Brain microvascular endothelial cell (primary cell): ENCODE data around the gene DRC7.

ENCODE experiments used
- DNase-seq: peaks from one replicate; pipeline ENCODE4 v3.0.0-alpha.2; 2020
- H3K27ac ChIP-seq: fragments of 250-450 bp; sonication (Bioruptor Pico); 2 replicates; pipeline ENCODE4 v1.5.1; 2020; ENCODE audit warnings: mild to moderate bottlenecking, moderate library complexity
- H3K27me3 ChIP-seq: fragments of 250-450 bp; sonication (Bioruptor Pico); replicated peaks from 2 replicates; pipeline ENCODE4 v1.5.1; 2020; ENCODE audit warnings: mild to moderate bottlenecking
- H3K36me3 ChIP-seq: fragments of 250-450 bp; sonication (Bioruptor Pico); replicated peaks from 2 replicates; pipeline ENCODE4 v1.5.1; 2020; ENCODE audit warnings: mild to moderate bottlenecking
- H3K4me3 ChIP-seq: 2 replicates; pipeline ENCODE4 v1.5.1; 2011; ENCODE audit warnings: low read depth, mild to moderate bottlenecking, control low read depth, low read length, moderate library complexity
- in situ Hi-C: cut with HindIII; loops from 2 replicates; pipeline ENCODE4 v1.10.0; 2017; ENCODE audit warnings: low sequenced_read_pairs, low pct_ligation_motif_present
- TF ChIP-seq, protein P1 (sequence below): IDR thresholded peaks from 2 replicates; pipeline ENCODE4 v1.5.1; 2011; ENCODE audit warnings: low read depth, mild to moderate bottlenecking, moderate library complexity, low read length, control low read depth, inconsistent platforms; ENCODE audit errors: missing control alignments

The DRC7 gene

DNA sequence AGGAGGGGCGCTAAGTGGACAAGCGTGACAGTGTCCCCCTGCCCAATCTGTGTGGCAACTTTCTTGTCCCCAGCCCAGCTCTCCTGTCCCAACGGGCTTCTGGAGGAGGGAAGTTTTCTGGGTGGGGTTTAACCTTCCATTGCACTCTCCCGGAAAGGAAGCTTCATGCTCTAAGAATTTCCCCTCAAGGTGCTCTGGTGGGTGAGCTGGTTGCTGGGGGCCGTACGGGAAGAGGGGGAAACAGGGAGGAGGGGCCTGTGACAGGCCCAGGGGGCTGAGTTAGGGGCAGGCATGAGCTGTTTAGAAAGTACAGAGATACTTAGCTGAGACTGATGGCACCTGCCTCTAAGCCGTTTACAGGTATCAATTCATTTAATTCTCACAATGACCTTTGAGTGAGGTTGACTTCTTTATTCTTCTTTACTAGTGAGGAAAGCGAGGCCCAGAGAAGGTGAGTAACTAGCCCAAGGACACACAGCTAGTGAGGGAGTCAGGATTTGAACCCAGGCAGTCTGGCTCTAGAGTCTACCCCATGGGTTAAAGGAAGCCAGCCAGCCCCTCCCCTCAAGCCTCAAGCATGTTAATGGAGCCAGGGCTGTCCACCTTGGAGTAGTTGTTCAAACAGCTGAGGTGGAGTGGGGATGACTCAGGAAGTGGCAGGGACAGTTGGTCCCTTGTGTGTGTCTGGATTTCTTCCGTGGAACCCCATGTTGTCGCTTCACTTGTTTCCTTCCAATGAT, 47.3 kb upstream of the DRC7 start:
- Histone ChIP-seq H3K27ac (no peak overlapping the region), H3K36me3 (no peaks in the 10 kb centered on the region), H3K4me3 (no peak overlapping the region), H3K27me3 (no peaks in the 10 kb centered on the region)
- TF ChIP-seq, protein P1, sequence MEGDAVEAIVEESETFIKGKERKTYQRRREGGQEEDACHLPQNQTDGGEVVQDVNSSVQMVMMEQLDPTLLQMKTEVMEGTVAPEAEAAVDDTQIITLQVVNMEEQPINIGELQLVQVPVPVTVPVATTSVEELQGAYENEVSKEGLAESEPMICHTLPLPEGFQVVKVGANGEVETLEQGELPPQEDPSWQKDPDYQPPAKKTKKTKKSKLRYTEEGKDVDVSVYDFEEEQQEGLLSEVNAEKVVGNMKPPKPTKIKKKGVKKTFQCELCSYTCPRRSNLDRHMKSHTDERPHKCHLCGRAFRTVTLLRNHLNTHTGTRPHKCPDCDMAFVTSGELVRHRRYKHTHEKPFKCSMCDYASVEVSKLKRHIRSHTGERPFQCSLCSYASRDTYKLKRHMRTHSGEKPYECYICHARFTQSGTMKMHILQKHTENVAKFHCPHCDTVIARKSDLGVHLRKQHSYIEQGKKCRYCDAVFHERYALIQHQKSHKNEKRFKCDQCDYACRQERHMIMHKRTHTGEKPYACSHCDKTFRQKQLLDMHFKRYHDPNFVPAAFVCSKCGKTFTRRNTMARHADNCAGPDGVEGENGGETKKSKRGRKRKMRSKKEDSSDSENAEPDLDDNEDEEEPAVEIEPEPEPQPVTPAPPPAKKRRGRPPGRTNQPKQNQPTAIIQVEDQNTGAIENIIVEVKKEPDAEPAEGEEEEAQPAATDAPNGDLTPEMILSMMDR, result no peak
- in situ Hi-C loops, result no loop called here
- DNase-seq, result no peak

DNA sequence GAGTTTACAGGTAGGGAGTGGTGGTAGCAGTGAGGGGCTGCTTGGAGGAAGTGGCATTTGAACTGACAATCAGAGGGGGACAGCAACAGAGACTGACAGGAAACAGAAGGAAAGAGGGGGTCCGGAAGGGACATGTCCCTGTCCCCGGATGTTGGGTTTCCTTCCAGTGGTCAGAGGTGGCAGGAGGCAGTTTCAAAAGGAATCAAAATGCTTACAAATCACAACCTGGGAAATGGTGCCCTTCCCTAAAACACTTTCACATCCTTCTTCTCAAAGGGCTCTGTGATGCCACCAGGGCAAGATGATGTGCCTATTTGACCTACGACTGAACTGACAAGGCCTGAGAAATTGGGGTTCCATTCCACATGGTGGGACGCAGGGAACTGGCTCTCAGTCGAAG, 46.5 kb upstream of the DRC7 start:
- H3K27ac ChIP-seq, result no peak overlapping the region
- H3K27me3 ChIP-seq, result no peaks in the 10 kb centered on the region
- in situ Hi-C loops, result no loop called here
- DNase-seq, result no peak
- H3K4me3 ChIP-seq, result no peak overlapping the region
- H3K36me3 ChIP-seq, result no peaks in the 10 kb centered on the region
- TF ChIP-seq, protein P1, result no peak

DNA sequence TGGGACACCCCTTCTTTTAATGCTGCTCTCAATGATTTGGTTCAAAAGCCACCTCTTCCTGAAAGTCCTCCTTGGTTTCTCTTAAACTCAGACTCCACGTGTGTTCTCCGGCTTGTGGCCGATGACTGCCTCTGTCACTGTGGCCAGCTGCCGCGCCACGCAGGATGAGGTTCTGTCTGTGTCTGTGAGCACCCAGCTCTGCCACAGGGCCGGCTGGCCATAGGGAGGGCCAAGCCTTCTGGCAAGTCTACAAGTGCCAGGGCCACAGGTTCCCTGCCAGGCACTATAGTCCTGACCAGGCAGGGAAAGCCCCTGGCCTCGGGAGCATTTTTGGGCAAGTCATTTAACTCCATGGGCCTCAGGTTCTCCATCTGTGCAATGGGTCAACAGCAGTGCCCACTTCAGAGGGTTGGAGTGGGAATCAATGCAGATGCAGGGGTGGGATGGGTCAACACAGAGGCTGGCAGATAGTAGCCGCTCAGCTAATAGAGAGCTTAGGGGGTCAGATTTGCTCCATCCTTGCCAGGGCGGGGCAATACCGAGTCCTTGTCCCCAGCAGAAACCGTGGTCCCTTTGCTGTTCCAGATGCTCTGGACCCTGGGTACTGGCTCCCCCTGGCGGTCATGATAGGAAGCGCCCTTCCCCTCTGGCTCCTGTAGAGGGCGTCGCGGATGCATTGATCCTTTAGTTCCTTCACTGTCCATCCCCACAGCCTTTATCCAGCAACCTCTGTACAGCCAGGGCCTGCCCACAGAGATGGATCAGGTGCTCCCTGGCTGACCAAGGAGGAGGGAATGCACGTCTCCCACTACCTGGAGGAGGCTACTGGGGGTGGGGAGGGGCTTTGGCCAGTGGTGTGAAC, 45.8 kb upstream of the DRC7 start:
- no peak overlapping the region for H3K4me3 ChIP-seq
- H3K27ac ChIP-seq, result no peak overlapping the region
- H3K36me3 ChIP-seq, result no peaks in the 10 kb centered on the region
- TF ChIP-seq, protein P1, result peak; percentile 100
- DNase-seq, result peak; percentile 78
- H3K27me3 ChIP-seq, result no peaks in the 10 kb centered on the region
- in situ Hi-C loops, result no loop called here

DNA sequence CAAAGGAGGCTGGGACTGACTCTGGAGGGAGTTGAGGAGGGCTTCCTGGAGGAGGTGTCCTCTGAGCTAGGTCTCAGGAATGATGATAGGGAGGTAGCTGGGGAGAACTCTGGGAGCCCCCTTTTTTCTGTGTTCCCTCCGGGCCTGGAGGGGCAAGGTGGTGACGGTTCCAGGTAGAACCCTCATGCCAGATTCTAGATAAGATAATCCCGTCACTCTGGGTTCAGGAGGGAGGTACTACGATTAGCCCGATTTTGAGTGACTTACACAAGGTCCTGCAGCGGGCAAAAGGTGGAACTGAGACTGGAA, 45.2 kb upstream of the DRC7 start:
- TF ChIP-seq, protein P1, result no peak
- Histone ChIP-seq H3K36me3 (no peaks in the 10 kb centered on the region), H3K4me3 (no peak overlapping the region), H3K27me3 (no peaks in the 10 kb centered on the region), H3K27ac (no peak overlapping the region)
- in situ Hi-C loops, result no loop called here
- no peak for DNase-seq

DNA sequence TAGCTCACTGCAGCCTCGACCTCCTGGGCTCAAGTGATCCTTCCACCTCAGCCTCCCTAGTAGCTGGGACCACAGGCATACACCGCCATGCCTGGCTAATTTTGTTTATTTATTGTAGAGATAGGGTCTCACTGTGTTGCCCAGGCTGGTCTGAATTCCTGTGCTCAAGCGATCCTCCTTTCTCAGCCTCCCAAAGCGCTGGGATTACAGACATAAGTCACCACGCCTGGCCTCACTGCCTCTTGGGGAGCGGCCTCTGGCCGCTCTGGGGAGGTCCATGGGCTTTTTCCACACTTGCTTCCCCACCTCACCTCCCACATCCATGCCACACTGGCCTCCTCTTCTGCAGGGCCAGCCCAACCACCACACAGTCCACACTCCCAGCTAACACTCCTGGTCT, 44.8 kb upstream of the DRC7 start:
- no peak overlapping the region for H3K4me3 ChIP-seq
- H3K27ac ChIP-seq, result no peak overlapping the region
- H3K27me3 ChIP-seq, result no peaks in the 10 kb centered on the region
- H3K36me3 ChIP-seq, result no peaks in the 10 kb centered on the region
- no peak for DNase-seq
- in situ Hi-C loops, result no loop called here
- TF ChIP-seq, protein P1, result no peak
